HepG2 (cell line): ENCODE measurements around the gene ACAP2. TPM values are rescaled to one million over a fixed set of nuclear protein-coding genes. Genes with fewer than 3 reads are reported as not detected.

ENCODE experiments used
- CREM ChIP-seq, 2 experiments: sonication (generic) in 1 of 2; formaldehyde crosslinking in 1 of 2; IDR thresholded peaks; 2 replicates each; pipeline versions ENCODE4 v1.4.0 to v1.6.1; 2016 to 2020; ENCODE audit warnings: antibody characterized with exemption in 1 of 2, mild to moderate bottlenecking in 1 of 2, missing genetic modification reagents in 1 of 2
- DPF2 ChIP-seq: sonication (generic); formaldehyde crosslinking; IDR thresholded peaks from 2 replicates; pipeline ENCODE4 v1.4.0; 2020; ENCODE audit warnings: mild to moderate bottlenecking, low read depth, missing genetic modification reagents, borderline replicate concordance
- GZF1 ChIP-seq: sonication (generic); formaldehyde crosslinking; IDR thresholded peaks from 2 replicates; pipeline ENCODE4 v1.5.1; 2020; ENCODE audit warnings: mild to moderate bottlenecking, missing genetic modification reagents
- NR1H2 ChIP-seq: sonication (generic); formaldehyde crosslinking; IDR thresholded peaks from 2 replicates; pipeline ENCODE4 v1.8.1; 2022; ENCODE audit warnings: low read depth, missing genetic modification reagents, borderline replicate concordance
- NRL ChIP-seq: sonication (generic); formaldehyde crosslinking; IDR thresholded peaks from 2 replicates; pipeline ENCODE4 v1.5.0; 2020; ENCODE audit warnings: missing genetic modification reagents, mild to moderate bottlenecking, moderate library complexity, borderline replicate concordance
- SP5 ChIP-seq: IDR thresholded peaks from 2 replicates; pipeline ENCODE4 v1.6.1; 2016; ENCODE audit warnings: low read depth, borderline replicate concordance
- SSRP1 ChIP-seq: IDR thresholded peaks from 2 replicates; pipeline ENCODE4 v1.6.1; 2016; ENCODE audit warnings: control low read depth
- ZBTB20 ChIP-seq: sonication (generic); formaldehyde crosslinking; IDR thresholded peaks from 2 replicates; pipeline ENCODE4 v1.8.1; 2023; ENCODE audit warnings: missing genetic modification reagents, low read depth, mild to moderate bottlenecking, borderline replicate concordance
- ZFX ChIP-seq: sonication (generic); formaldehyde crosslinking; IDR thresholded peaks from 2 replicates; pipeline ENCODE4 v1.4.0; 2020; ENCODE audit warnings: mild to moderate bottlenecking, low read depth, missing genetic modification reagents, moderate library complexity
- ZNF230 ChIP-seq: sonication (generic); formaldehyde crosslinking; IDR thresholded peaks from 2 replicates; pipeline ENCODE4 v1.4.0; 2020; ENCODE audit warnings: mild to moderate bottlenecking, missing genetic modification reagents
- ZNF296 ChIP-seq: sonication (generic); formaldehyde crosslinking; conservative IDR thresholded peaks from 2 replicates; pipeline ENCODE4 v1.5.0; 2020; ENCODE audit warnings: mild to moderate bottlenecking, missing genetic modification reagents
- ZNF317 ChIP-seq: sonication (generic); formaldehyde crosslinking; IDR thresholded peaks from 2 replicates; pipeline ENCODE4 v1.5.0; 2020; ENCODE audit warnings: mild to moderate bottlenecking, missing genetic modification reagents
- ZNF33B ChIP-seq: sonication (generic); formaldehyde crosslinking; IDR thresholded peaks from 2 replicates; pipeline ENCODE4 v1.5.1; 2020; ENCODE audit warnings: mild to moderate bottlenecking, missing genetic modification reagents
- ZNF552 ChIP-seq: sonication (generic); formaldehyde crosslinking; IDR thresholded peaks from 2 replicates; pipeline ENCODE4 v1.9.0; 2022; ENCODE audit warnings: missing genetic modification reagents, mild to moderate bottlenecking, borderline replicate concordance
- polyA plus RNA-seq, 8 experiments: library from polyadenylated mRNA; depleted of rRNA in 3 of 8; stranded (reverse) in 7 of 8; unstranded in 1 of 8; fragments of >200 nt; fragmentation: Illumina TruSeq in 4 of 8; extraction: Trizol in 4 of 8; gene quantifications; 2 replicates each; pipeline versions ENCODE4 v1.2.1 to v1.2.3, GENCODE V29; 2011 to 2016; ENCODE audit warnings: low read depth in 4 of 8, missing spikeins in 1 of 8, mixed read lengths in 1 of 8; ENCODE audit not compliant: insufficient read depth in 1 of 8
- total RNA-seq, 5 experiments: library from RNA; depleted of rRNA; stranded (reverse); fragments of >200 nt; fragmentation: Illumina TruSeq; extraction: Trizol; gene quantifications; 2 replicates each; pipeline ENCODE4 v1.2.3, GENCODE V29; 2016; ENCODE audit warnings: low read depth in 1 of 5
- TF ChIP-seq, protein P1 (sequence below), 2 experiments: sonication (generic) in 1 of 2; formaldehyde crosslinking in 1 of 2; IDR thresholded peaks; 2 replicates each; pipeline versions ENCODE4 v1.5.1 to v1.6.1; 2011 to 2020; ENCODE audit warnings: borderline replicate concordance in 1 of 2, low read depth in 1 of 2, low read length in 1 of 2, mild to moderate bottlenecking in 1 of 2, missing genetic modification reagents in 1 of 2, moderate library complexity in 1 of 2
- TF ChIP-seq, protein P2 (sequence below): sonication (generic); formaldehyde crosslinking; IDR thresholded peaks from 2 replicates; pipeline ENCODE4 v1.9.0; 2021; ENCODE audit warnings: missing genetic modification reagents, borderline replicate concordance
- TF ChIP-seq, protein P3 (sequence below): IDR thresholded peaks from 2 replicates; pipeline ENCODE4 v1.6.1; 2016; ENCODE audit warnings: low read depth, borderline replicate concordance
- TF ChIP-seq, protein P4 (sequence below): sonication (generic); formaldehyde crosslinking; IDR thresholded peaks from 2 replicates; pipeline ENCODE4 v1.8.0; 2022; ENCODE audit warnings: missing genetic modification reagents, mild to moderate bottlenecking, borderline replicate concordance
- TF ChIP-seq, protein P5 (sequence below): IDR thresholded peaks from 2 replicates; pipeline ENCODE4 v1.6.1; 2016; ENCODE audit warnings: low read depth

Gene ACAP2
- total and polyA plus RNA-seq, 2 of the 13 experiments (the other 11 are each of a cell fraction or from before 2014, with no cell fraction given): 7.3 to 23.9 TPM

DNA sequence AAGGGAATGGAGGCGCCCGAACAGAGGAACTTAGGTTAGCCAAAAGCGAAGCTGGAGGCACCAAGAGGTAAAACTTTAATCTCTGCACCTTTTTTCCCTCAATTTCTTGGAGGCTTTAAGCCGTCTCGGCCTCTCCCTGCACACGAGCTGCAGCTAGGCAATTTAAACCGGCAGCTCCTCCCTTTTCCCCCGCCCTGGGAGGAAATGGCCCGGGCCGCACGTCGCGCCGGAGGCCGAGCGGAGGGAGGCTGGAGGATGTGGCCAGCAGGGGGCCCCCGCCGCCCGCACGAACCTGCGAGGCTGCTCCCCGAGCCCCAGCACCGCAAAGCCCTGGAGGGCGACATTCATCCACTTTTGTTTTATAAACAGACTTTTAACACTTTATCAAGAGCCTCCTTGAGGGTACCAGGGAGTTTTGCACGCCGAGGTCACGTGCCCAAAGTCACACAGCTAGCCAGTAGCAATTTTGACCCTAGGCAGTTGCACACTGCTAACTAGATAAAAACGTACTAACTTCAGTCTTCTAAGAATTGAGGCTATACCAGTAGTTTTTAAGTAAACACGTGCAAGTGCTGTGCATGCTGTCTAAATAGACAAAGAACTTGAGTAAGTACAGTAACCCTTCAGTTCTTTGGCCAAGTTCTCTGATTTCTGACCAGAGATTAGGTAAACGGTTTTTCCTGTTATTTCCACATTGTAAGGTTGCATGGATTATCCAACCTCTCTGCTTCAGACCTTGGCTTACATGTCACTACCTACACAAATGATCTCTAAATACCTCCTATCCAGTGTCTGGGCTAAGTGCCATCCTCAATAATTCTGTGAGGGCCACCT is 171.2 kb downstream of the ACAP2 start (continued):
- TF ChIP-seq, protein P1, sequence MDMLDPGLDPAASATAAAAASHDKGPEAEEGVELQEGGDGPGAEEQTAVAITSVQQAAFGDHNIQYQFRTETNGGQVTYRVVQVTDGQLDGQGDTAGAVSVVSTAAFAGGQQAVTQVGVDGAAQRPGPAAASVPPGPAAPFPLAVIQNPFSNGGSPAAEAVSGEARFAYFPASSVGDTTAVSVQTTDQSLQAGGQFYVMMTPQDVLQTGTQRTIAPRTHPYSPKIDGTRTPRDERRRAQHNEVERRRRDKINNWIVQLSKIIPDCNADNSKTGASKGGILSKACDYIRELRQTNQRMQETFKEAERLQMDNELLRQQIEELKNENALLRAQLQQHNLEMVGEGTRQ (IDR thresholded peaks at IDR 0.05; ENCODE audit: low read depth, low read length): peak; percentile 43; the same call in 1 of the 2 replicates
- TF ChIP-seq, protein P1 (CRISPR knock-in tag; IDR thresholded peaks at IDR 0.05; ENCODE audit: borderline replicate concordance): peak; percentile 84; the same call in 1 of the 2 replicates
- TF ChIP-seq ZNF230 (CRISPR knock-in tag): peak; percentile 80; the same call in 1 of the 2 replicates
- TF ChIP-seq, protein P2, sequence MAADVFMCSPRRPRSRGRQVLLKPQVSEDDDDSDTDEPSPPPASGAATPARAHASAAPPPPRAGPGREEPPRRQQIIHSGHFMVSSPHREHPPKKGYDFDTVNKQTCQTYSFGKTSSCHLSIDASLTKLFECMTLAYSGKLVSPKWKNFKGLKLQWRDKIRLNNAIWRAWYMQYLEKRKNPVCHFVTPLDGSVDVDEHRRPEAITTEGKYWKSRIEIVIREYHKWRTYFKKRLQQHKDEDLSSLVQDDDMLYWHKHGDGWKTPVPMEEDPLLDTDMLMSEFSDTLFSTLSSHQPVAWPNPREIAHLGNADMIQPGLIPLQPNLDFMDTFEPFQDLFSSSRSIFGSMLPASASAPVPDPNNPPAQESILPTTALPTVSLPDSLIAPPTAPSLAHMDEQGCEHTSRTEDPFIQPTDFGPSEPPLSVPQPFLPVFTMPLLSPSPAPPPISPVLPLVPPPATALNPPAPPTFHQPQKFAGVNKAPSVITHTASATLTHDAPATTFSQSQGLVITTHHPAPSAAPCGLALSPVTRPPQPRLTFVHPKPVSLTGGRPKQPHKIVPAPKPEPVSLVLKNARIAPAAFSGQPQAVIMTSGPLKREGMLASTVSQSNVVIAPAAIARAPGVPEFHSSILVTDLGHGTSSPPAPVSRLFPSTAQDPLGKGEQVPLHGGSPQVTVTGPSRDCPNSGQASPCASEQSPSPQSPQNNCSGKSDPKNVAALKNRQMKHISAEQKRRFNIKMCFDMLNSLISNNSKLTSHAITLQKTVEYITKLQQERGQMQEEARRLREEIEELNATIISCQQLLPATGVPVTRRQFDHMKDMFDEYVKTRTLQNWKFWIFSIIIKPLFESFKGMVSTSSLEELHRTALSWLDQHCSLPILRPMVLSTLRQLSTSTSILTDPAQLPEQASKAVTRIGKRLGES (CRISPR knock-in tag): peak; percentile 47; the same call in 1 of the 2 replicates
- TF ChIP-seq SP5 (CRISPR knock-in tag): peak; percentile 52; the same call in 1 of the 2 replicates
- no peak for TF ChIP-seq DPF2 (CRISPR knock-in tag)
- TF ChIP-seq ZNF552 (CRISPR knock-in tag): no peak
- TF ChIP-seq ZBTB20 (CRISPR knock-in tag): no peak
- TF ChIP-seq ZNF296: no peak
- TF ChIP-seq, protein P3, sequence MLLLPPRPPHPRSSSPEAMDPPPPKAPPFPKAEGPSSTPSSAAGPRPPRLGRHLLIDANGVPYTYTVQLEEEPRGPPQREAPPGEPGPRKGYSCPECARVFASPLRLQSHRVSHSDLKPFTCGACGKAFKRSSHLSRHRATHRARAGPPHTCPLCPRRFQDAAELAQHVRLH (CRISPR knock-in tag): peak; percentile 94; the same call in 1 of the 2 replicates
- TF ChIP-seq, protein P4, sequence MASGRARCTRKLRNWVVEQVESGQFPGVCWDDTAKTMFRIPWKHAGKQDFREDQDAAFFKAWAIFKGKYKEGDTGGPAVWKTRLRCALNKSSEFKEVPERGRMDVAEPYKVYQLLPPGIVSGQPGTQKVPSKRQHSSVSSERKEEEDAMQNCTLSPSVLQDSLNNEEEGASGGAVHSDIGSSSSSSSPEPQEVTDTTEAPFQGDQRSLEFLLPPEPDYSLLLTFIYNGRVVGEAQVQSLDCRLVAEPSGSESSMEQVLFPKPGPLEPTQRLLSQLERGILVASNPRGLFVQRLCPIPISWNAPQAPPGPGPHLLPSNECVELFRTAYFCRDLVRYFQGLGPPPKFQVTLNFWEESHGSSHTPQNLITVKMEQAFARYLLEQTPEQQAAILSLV: 0 out of 2 replicates have a peak, but pooled peaks have one; percentile 41
- TF ChIP-seq ZNF33B: peak; percentile 38; the same call in 1 of the 2 replicates
- TF ChIP-seq SSRP1 (CRISPR knock-in tag): no peak
- no peak for TF ChIP-seq CREM (IDR thresholded peaks at IDR 0.05)
- no peak for TF ChIP-seq CREM (CRISPR knock-in tag; IDR thresholded peaks at IDR 0.05)
- no peak for TF ChIP-seq GZF1 (CRISPR knock-in tag)
- peak; percentile 72 for TF ChIP-seq ZNF317 (CRISPR knock-in tag)
- TF ChIP-seq NRL (CRISPR knock-in tag): no peak
- peak; percentile 51 for TF ChIP-seq ZFX
- TF ChIP-seq, protein P5, sequence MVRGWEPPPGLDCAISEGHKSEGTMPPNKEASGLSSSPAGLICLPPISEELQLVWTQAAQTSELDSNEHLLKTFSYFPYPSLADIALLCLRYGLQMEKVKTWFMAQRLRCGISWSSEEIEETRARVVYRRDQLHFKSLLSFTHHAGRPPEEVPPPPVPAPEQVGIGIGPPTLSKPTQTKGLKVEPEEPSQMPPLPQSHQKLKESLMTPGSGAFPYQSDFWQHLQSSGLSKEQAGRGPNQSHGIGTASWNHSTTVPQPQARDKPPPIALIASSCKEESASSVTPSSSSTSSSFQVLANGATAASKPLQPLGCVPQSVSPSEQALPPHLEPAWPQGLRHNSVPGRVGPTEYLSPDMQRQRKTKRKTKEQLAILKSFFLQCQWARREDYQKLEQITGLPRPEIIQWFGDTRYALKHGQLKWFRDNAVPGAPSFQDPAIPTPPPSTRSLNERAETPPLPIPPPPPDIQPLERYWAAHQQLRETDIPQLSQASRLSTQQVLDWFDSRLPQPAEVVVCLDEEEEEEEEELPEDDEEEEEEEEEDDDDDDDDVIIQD (CRISPR knock-in tag): no peak
- no peak for TF ChIP-seq NR1H2 (CRISPR knock-in tag)
